Mesothelial cell of epicardium (in vitro differentiated cells): Measurements from ENCODE around the gene ADARB2. TPM values are rescaled to one million over a fixed set of nuclear protein-coding genes. Genes with fewer than 3 reads are reported as not detected.

ENCODE experiments used
- DNase-seq, 2 experiments: peaks; one replicate each; pipeline ENCODE4 v3.0.0; 2021; ENCODE audit warnings: low spot score in 2 of 2; ENCODE audit not compliant: unreplicated experiment in 2 of 2
- H3K27ac Mint-ChIP-seq: 2 replicates; pipeline ENCODE4 v1.8.0; 2021; ENCODE audit warnings: mixed read lengths
- H3K27me3 Mint-ChIP-seq: 2 replicates; pipeline ENCODE4 v1.8.0; 2021; ENCODE audit warnings: low read depth, mixed read lengths
- H3K36me3 Mint-ChIP-seq: 2 replicates; pipeline ENCODE4 v1.8.0; 2021; ENCODE audit warnings: mixed read lengths
- H3K4me1 Mint-ChIP-seq: 2 replicates; pipeline ENCODE4 v1.8.0; 2021; ENCODE audit warnings: mixed read lengths
- H3K4me3 Mint-ChIP-seq: 2 replicates; pipeline ENCODE4 v1.8.0; 2021; ENCODE audit warnings: mild to moderate bottlenecking, moderate library complexity, mixed read lengths
- H3K9me3 Mint-ChIP-seq: 2 replicates; pipeline ENCODE4 v1.8.0; 2021; ENCODE audit warnings: mixed read lengths
- total RNA-seq: library from RNA; stranded (reverse); gene quantifications from 3 replicates; pipeline ENCODE4 v1.2.1, GENCODE V29; 2021
- TF ChIP-seq, protein P1 (sequence below): fragments of 200-600 bp; sonication (generic); IDR thresholded peaks from one replicate; pipeline ENCODE4 v1.5.0; 2021; ENCODE audit warnings: antibody characterized with exemption; ENCODE audit not compliant: unreplicated experiment

Gene ADARB2
- total RNA-seq, 1 donor from 2014 or later = 0.38 TPM

GRCh38 chr10:1451362-1451888 lies 285.9 kb downstream of the ADARB2 start:
- no peak overlapping the region for H3K27ac Mint-ChIP-seq
- peaks cover 25% of the 10 kb centered on the region for H3K27me3 Mint-ChIP-seq
- peaks cover 5% of the 10 kb centered on the region for H3K9me3 Mint-ChIP-seq
- TF ChIP-seq, protein P1, sequence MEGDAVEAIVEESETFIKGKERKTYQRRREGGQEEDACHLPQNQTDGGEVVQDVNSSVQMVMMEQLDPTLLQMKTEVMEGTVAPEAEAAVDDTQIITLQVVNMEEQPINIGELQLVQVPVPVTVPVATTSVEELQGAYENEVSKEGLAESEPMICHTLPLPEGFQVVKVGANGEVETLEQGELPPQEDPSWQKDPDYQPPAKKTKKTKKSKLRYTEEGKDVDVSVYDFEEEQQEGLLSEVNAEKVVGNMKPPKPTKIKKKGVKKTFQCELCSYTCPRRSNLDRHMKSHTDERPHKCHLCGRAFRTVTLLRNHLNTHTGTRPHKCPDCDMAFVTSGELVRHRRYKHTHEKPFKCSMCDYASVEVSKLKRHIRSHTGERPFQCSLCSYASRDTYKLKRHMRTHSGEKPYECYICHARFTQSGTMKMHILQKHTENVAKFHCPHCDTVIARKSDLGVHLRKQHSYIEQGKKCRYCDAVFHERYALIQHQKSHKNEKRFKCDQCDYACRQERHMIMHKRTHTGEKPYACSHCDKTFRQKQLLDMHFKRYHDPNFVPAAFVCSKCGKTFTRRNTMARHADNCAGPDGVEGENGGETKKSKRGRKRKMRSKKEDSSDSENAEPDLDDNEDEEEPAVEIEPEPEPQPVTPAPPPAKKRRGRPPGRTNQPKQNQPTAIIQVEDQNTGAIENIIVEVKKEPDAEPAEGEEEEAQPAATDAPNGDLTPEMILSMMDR = no peak
- no peak for DNase-seq
- H3K4me3 Mint-ChIP-seq = no peak overlapping the region
- peaks cover 5% of the 10 kb centered on the region for H3K4me1 Mint-ChIP-seq
- no peaks in the 10 kb centered on the region for H3K36me3 Mint-ChIP-seq

GRCh38 chr10:1449572-1450205 lies 287.6 kb downstream of the ADARB2 start:
- peaks cover 16% of the 10 kb centered on the region for H3K27me3 Mint-ChIP-seq
- TF ChIP-seq, protein P1 = no peak
- peaks cover 5% of the 10 kb centered on the region for H3K9me3 Mint-ChIP-seq
- H3K36me3 Mint-ChIP-seq = no peaks in the 10 kb centered on the region
- H3K4me1 Mint-ChIP-seq = peaks cover 5% of the 10 kb centered on the region
- no peak for DNase-seq
- H3K4me3 Mint-ChIP-seq = no peak overlapping the region
- H3K27ac Mint-ChIP-seq = no peak overlapping the region

GRCh38 chr10:1449021-1449420 lies 288.3 kb downstream of the ADARB2 start:
- no peak for DNase-seq
- peaks cover 5% of the 10 kb centered on the region for H3K9me3 Mint-ChIP-seq
- no peak overlapping the region for H3K27ac Mint-ChIP-seq
- H3K27me3 Mint-ChIP-seq = peaks cover 11% of the 10 kb centered on the region
- TF ChIP-seq, protein P1 = no peak
- H3K4me3 Mint-ChIP-seq = no peak overlapping the region
- peaks cover 5% of the 10 kb centered on the region for H3K4me1 Mint-ChIP-seq
- no peaks in the 10 kb centered on the region for H3K36me3 Mint-ChIP-seq

GRCh38 chr10:1448252-1448930 lies 288.9 kb downstream of the ADARB2 start:
- TF ChIP-seq, protein P1 = no peak
- no peak for DNase-seq
- H3K27ac Mint-ChIP-seq = no peak overlapping the region
- H3K9me3 Mint-ChIP-seq = peaks cover 5% of the 10 kb centered on the region
- no peak overlapping the region for H3K4me3 Mint-ChIP-seq
- H3K4me1 Mint-ChIP-seq = peaks cover 5% of the 10 kb centered on the region
- no peaks in the 10 kb centered on the region for H3K36me3 Mint-ChIP-seq
- H3K27me3 Mint-ChIP-seq = peaks cover 9% of the 10 kb centered on the region

DNA sequence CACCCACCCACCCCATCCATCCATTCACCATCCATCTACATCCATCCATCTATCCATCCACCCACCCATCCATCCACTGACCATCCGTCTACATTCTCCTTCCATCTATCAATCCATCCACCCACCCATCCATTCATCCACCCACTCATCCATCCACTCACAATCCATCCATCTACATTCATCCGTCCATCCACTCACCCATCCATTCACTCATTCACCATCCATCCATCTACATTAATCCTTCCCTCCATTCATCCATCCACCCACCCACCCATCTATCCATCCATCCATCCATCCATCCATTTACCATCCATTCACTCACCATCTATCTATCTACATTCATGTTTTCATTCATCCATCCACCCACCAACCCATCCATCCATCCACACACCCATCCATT lies 292.5 kb downstream of the ADARB2 start:
- Mint-ChIP-seq H3K9me3 (no peaks in the 10 kb centered on the region), H3K36me3 (no peaks in the 10 kb centered on the region), H3K4me1 (peaks cover 5% of the 10 kb centered on the region), H3K27ac (no peak overlapping the region), H3K4me3 (no peak overlapping the region), H3K27me3 (peaks cover 13% of the 10 kb centered on the region)
- no peak for DNase-seq
- TF ChIP-seq, protein P1 = no peak
